ENCODE results near the gene CTNNBIP1. TPM values are rescaled to one million over a fixed set of nuclear protein-coding genes. Genes with fewer than 3 reads are reported as not detected.

Gene CTNNBIP1
- total RNA-seq, 4 donors from 2014 or later: 58.0 to 99.3 (median 75.2) TPM

DNA sequence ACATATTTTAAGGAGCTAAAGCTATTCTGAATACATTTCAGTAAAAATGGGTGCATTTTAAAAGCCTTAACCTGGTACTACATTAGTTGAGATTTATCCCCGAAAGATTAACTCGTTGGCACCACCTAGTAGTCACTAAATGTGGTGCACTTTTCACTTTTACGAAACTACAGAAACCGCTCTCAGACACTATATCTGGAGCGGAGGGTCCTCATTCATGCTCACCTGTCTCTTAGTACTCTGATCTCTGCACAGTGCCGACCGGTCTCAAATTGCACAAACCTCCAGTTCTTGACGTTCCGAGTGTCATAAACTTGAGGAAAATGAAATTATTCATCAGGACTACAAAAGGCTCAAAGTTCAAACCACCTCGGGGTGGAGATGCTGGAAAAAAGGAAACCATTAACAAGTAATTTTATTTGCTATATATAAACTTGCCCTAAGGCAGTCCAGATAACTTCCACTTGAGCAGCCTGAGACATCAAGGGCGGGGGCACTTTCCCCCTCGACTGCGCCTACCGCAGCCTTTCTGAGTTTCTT is 32.4 kb upstream of the CTNNBIP1 start:
- H3K36me3 ChIP-seq: no peaks in the 10 kb centered on the region
- H3K27ac ChIP-seq: peak overlapping the region; percentile 75 to 84 (median 80)
- DNase-seq: peak in 1 of 2 donors; percentile 12
- TF ChIP-seq, protein P1, sequence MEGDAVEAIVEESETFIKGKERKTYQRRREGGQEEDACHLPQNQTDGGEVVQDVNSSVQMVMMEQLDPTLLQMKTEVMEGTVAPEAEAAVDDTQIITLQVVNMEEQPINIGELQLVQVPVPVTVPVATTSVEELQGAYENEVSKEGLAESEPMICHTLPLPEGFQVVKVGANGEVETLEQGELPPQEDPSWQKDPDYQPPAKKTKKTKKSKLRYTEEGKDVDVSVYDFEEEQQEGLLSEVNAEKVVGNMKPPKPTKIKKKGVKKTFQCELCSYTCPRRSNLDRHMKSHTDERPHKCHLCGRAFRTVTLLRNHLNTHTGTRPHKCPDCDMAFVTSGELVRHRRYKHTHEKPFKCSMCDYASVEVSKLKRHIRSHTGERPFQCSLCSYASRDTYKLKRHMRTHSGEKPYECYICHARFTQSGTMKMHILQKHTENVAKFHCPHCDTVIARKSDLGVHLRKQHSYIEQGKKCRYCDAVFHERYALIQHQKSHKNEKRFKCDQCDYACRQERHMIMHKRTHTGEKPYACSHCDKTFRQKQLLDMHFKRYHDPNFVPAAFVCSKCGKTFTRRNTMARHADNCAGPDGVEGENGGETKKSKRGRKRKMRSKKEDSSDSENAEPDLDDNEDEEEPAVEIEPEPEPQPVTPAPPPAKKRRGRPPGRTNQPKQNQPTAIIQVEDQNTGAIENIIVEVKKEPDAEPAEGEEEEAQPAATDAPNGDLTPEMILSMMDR (IDR thresholded peaks at IDR 0.05): peak in 5 of 6 experiments; percentile 26 to 64 (median 56)
- TF ChIP-seq POLR2A (IDR thresholded peaks at IDR 0.05): no peak
- intact Hi-C loops (cut with DNase I): loop anchor here (5.0 kb wide), 1 partner anchor 90 kb away; the partner anchor contains the start of gene UBE4B
- H3K4me1 ChIP-seq: peaks cover 10 to 18% of the 10 kb centered on the region in 2 donors
- no peaks in the 10 kb centered on the region for H3K9me3 ChIP-seq
- peak overlapping the region; percentile 63 to 67 (median 63) for H3K4me3 ChIP-seq (replicated peaks in 1 of 3)
- no peaks in the 10 kb centered on the region for H3K27me3 ChIP-seq
- 0 to 1% methylated on average over 14 of the region's 14 CpGs for WGBS, 2 donors

DNA sequence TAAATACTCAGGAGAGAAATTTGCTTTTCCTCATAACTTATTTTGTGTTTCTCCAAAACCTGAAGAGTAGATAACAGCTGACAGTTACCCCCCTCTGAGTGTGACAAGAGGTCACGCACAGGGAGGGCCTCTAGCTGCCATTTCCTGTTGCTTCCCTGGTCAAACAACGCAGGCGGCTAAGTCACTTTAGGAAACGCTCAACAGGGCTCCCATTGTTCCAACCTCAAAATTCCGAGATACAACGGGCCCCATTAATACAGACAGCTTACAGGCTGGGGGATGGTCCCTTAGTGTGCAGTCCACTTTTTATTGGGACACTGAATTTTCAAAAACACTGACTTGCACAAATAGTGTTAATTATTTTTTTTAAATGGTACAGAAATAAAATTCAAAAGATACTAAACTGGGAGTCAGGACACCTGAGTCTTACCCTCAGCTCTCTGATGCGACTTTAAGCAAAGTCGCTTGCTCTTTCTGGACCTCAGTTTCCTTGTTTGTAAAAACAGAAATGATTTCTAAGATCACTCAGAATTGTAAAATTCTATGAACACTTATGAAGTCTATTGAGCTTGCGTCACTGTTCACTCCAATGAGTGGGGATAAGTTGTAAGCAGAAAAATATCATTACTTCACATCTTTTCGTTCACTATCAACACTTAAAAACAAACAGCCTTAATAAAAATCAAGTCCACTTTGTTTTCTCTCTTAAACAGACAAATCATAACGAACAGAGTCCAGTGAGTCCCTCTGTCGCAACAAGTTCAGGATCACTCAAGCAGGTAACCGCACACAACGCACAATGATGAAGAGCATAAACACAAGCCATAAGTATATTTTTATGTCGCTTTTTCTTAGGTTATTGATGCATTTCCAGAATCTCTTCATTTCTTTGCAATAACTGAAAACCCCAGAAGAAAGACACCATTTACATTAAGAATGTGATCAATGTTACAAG is 19.6 kb upstream of the CTNNBIP1 start:
- no peak overlapping the region for H3K27ac ChIP-seq
- H3K9me3 ChIP-seq: no peaks in the 10 kb centered on the region
- H3K27me3 ChIP-seq: no peaks in the 10 kb centered on the region
- intact Hi-C loops (cut with DNase I): no loop called here
- H3K36me3 ChIP-seq: peaks cover 15 to 16% of the 10 kb centered on the region in 2 donors
- no peaks in the 10 kb centered on the region for H3K4me1 ChIP-seq
- TF ChIP-seq, protein P1 (IDR thresholded peaks at IDR 0.05): no peak
- TF ChIP-seq POLR2A (IDR thresholded peaks at IDR 0.05): no peak
- WGBS, 2 donors: 80 to 81% methylated on average over 15 of the region's 15 CpGs
- H3K4me3 ChIP-seq (replicated peaks in 1 of 3): no peak overlapping the region
- DNase-seq: no peak

DNA sequence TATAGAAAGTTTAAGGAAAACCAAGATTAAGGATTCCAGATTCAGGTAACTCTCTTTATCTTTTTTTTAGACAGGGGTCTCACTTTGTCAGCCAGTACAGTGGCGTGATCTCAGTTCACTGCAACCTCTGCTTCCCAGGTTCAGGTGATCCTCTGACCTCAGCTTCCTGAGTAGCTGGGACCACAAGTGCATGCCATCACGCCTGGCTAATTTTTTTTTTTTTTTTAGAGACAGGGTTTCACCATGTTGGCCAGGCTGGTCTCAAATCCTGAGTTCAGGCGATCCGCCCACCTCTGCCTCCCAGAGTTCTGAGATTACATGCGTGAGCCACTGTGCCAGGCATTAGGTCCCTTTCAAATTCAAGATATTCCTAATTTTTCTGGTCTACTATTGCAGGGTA is 17.2 kb upstream of the CTNNBIP1 start:
- intact Hi-C loops (cut with DNase I): no loop called here
- 86 to 87% methylated on average over 5 of the region's 5 CpGs for WGBS, 2 donors

DNA sequence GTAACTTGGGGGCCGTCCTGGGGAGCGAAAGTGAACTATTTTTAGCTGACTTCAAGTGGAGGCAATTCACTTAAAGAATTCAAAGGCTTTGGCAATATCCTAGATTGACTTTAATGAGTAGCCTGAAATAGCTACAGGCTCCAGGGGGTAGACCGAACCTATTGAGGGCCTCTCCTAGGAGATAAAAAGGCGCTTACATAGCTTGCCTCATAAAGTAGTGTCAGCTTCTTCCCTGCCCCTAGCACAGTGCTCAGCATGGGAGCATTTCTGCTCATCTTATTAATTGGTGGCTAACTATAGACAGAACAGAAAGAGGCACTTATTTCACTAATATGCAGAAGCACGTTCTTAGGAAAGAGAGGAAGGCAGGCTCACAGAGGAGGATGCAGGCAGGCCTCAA is 12.3 kb upstream of the CTNNBIP1 start:
- H3K9me3 ChIP-seq: no peaks in the 10 kb centered on the region
- H3K36me3 ChIP-seq: no peaks in the 10 kb centered on the region
- peaks cover 0 to 21% of the 10 kb centered on the region in 2 donors for H3K4me1 ChIP-seq
- TF ChIP-seq POLR2A (IDR thresholded peaks at IDR 0.05): no peak
- TF ChIP-seq, protein P1 (IDR thresholded peaks at IDR 0.05): no peak
- no peaks in the 10 kb centered on the region for H3K27me3 ChIP-seq
- WGBS, 2 donors: 47 to 54% methylated on average over 5 of the region's 5 CpGs
- peak overlapping the region in 2 of 3 donors; percentile 53 to 60 for H3K27ac ChIP-seq
- no peak overlapping the region for H3K4me3 ChIP-seq (replicated peaks in 1 of 3)
- intact Hi-C loops (cut with DNase I): no loop called here
- DNase-seq: peak; percentile 38 to 49

More for the DNA sequence above, 17.2 kb upstream of the CTNNBIP1 start:
- DNase-seq: no peak
- H3K36me3 ChIP-seq: peaks cover 8% of the 10 kb centered on the region in 2 donors
- no peaks in the 10 kb centered on the region for H3K9me3 ChIP-seq
- H3K4me3 ChIP-seq (replicated peaks in 1 of 3): no peak overlapping the region
- peaks cover 0 to 9% of the 10 kb centered on the region in 2 donors for H3K4me1 ChIP-seq
- no peaks in the 10 kb centered on the region for H3K27me3 ChIP-seq
- TF ChIP-seq POLR2A (IDR thresholded peaks at IDR 0.05): no peak
- TF ChIP-seq, protein P1 (IDR thresholded peaks at IDR 0.05): no peak
- no peak overlapping the region for H3K27ac ChIP-seq
